RWPE1 (cell line): ENCODE measurements around the gene PABPC3.

Source experiments
- CTCF ChIA-PET: fragments of 350-600 bp; sonication (Branson Sonifier 250); formaldehyde crosslinking; extraction: SDS; loops from one replicate; lab custom pipeline; 2021; lab: Yijun Ruan, JAX
- POLR2A ChIA-PET: fragments of 400-600 bp; formaldehyde crosslinking; extraction: SDS; loops from one replicate; lab custom pipeline; 2020; ENCODE audit warnings: antibody characterized with exemption; ENCODE audit not compliant: low non-redundant PET; lab: Yijun Ruan, JAX
- DNase-seq: peaks from one replicate; pipeline ENCODE4 v3.0.0; 2012; ENCODE audit warnings: low spot score
- H3K27ac ChIP-seq: fragments of 450-650 bp; 2 replicates; pipeline ENCODE4 v1.5.1; 2017
- TF ChIP-seq, protein P1 (sequence below): fragments of 450-650 bp; conservative IDR thresholded peaks from 2 replicates; pipeline ENCODE4 v1.5.1; 2017; ENCODE audit warnings: low read depth, mild to moderate bottlenecking

The PABPC3 gene

DNA sequence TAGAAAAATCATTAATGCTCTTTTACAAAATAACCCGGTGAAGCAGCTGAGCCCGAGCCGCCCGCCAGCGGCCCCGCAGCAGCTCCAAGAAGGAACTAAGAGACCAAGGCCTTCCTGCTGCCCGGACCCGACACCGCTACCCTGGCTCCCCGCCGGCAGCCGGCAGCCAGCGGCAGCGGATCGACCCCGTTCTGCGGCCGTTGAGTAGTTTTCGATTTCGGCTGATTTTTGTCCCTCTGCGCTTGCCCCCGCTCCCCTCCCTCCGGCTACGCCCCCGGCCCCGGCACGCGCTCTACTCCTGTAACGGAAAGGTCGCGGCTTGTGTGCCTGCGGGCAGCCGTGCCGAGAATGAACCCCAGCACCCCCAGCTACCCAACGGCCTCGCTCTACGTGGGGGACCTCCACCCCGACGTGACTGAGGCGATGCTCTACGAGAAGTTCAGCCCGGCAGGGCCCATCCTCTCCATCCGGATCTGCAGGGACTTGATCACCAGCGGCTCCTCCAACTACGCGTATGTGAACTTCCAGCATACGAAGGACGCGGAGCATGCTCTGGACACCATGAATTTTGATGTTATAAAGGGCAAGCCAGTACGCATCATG is at the start of gene PABPC3:
TSS of gene PABPC3 (plus strand) at position 286 of the 603 bp plus-strand sequence. CDS start at position 349, 63 bp downstream.
- no peak within 1 kb of the TSS for H3K27ac ChIP-seq
- ChIA-PET CTCF (no interaction called here), POLR2A (no interaction called here)
- TF ChIP-seq, protein P1, sequence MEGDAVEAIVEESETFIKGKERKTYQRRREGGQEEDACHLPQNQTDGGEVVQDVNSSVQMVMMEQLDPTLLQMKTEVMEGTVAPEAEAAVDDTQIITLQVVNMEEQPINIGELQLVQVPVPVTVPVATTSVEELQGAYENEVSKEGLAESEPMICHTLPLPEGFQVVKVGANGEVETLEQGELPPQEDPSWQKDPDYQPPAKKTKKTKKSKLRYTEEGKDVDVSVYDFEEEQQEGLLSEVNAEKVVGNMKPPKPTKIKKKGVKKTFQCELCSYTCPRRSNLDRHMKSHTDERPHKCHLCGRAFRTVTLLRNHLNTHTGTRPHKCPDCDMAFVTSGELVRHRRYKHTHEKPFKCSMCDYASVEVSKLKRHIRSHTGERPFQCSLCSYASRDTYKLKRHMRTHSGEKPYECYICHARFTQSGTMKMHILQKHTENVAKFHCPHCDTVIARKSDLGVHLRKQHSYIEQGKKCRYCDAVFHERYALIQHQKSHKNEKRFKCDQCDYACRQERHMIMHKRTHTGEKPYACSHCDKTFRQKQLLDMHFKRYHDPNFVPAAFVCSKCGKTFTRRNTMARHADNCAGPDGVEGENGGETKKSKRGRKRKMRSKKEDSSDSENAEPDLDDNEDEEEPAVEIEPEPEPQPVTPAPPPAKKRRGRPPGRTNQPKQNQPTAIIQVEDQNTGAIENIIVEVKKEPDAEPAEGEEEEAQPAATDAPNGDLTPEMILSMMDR: no peak
- DNase-seq: no peak

DNA sequence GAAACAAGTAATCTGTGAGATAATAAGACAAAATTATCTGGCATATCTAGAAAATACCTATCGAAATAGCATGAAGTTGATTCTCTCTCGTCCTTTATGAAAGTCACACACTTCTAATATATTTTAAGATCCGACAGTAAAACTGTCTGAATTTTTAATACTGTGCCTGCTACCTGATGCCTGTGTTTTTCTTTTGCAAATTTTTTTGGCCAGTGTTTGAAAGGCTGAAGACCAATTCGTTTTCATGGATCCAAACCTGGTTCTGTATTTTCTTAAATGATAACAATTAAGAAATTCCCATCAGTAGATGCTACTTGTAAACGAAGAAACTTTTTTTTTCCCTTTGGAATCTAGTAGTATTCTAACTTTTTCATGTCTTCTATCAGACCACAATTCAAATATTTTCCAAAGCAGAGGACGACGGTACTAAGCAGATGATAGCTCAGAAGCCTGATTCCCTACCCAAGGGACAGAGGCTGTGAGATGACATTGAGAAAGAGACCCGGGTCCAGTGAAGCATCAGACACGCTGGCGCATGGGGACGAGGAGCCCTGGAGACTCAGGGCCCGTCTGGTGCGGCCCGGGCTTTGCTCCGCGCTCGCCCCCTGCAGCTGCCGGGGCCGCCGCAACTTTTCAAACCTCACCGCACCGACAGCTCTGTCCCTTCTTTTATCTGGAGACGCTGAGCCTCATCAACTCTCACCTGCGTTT is 49.5 kb upstream of the PABPC3 start:
- DNase-seq: no peak
- TF ChIP-seq, protein P1: no peak
- H3K27ac ChIP-seq: no peak overlapping the region
- CTCF ChIA-PET: interaction anchor here (0.6 to 0.7 kb wide), 2 partner anchors 9 to 471 kb away, joined by 3 to 4 read pairs; no protein-coding TSS in a partner anchor
- POLR2A ChIA-PET: no interaction called here

DNA sequence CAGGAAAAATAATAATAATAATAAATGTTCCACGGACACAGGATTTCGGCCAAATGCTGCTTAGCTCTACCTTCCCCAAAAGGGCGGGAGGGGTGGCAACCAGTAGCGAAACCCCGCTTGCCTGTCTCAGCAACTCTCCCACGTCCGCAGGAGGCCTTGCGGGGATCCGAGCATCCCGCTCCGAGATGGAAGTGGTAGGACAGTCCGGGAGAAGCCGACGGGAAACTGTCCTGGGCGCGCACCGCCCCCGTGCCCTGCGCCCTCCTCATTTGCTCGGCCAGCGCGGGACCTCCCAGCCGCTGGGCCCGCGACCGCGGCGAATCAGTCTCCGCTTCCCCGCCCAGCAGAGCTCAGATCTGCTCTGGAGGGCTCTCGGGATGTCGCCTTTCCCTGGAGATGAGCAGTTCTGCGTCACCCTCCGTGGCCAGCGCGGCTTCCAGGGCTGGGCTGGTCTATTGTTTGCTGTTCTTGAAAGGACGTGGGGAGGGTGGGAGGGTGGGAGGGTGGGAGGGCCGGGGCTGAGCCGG is 48.9 kb upstream of the PABPC3 start:
- no peak overlapping the region for H3K27ac ChIP-seq
- TF ChIP-seq, protein P1: no peak
- ChIA-PET POLR2A (no interaction called here), CTCF (interaction anchor here (0.6 kb wide), 1 partner anchor 472 kb away, joined by 4 read pairs; no protein-coding TSS in a partner anchor)
- peak; percentile 17 for DNase-seq

DNA sequence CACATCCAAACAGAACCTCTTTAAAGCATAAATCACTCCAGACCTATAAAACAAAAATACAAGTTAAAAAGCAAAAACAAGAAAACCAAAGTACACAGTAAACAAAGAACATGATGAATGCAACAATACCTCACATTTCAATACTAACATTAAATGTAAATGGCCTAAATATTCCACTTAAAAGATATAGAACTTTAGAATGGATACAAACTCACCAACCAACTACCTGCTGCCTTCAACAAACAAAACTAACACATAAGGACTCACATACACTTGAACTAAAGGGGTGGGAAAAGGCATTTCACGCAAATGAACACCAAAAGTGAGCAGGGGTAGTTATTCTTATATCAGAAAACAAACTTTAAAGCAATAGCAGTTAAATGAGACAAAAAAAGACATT is 44.9 kb upstream of the PABPC3 start:
- ChIA-PET CTCF (no interaction called here), POLR2A (no interaction called here)
- no peak overlapping the region for H3K27ac ChIP-seq
- TF ChIP-seq, protein P1: no peak
- DNase-seq: no peak

DNA sequence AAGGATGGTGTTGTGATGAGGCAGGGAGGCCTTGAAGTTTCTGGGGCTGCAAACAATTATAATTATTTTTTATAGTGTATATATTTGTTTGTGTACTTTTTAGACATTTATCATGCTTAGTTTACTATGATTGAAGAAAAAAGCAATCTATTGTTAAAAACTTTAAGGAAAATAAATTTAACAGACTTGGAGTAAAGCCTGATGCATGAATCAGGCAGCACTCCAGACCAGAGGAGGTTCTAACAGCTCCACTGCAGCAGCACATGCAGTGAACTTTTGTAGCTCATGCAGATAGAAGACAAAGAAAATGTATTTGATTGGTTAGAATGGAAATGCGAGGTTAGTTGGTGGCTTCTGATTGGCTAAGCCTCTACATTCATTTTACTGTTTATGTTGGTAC is 36.8 kb upstream of the PABPC3 start:
- H3K27ac ChIP-seq: no peak overlapping the region
- DNase-seq: no peak
- ChIA-PET POLR2A (no interaction called here), CTCF (no interaction called here)
- TF ChIP-seq, protein P1: no peak

DNA sequence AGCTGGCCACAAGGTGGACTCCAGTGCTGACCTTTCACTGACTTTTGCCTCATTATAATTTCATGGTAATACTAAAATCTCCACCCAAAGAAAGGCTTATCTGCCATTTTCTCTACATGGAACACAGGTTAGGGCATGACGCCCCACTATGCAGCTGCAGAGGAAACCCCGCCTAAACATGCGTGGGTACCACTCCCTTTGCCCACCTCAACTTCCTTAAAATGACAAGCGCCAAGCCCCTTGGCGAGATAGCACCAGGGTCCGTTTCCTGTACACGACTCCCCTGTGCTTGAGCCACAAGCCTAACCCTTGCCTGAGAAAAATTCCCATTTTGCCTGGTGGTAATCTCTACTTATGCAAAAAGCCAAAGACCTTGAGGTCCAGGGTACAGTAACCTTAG is 36.0 kb upstream of the PABPC3 start:
- CTCF ChIA-PET: no interaction called here
- DNase-seq: no peak
- TF ChIP-seq, protein P1: no peak
- POLR2A ChIA-PET: no interaction called here
- no peak overlapping the region for H3K27ac ChIP-seq
